RKO (cell line): ENCODE results near the gene BMX.

ENCODE experiments used
- DNase-seq: peaks from one replicate; pipeline ENCODE4 v3.0.0-alpha.2; 2016; ENCODE audit warnings: low spot score

Gene BMX

GRCh38 chrX:15570145-15570544, 69.5 kb downstream of the BMX start:
- DNase-seq: no peak

GRCh38 chrX:15574017-15574416, 73.4 kb downstream of the BMX start:
- no peak for DNase-seq

GRCh38 chrX:15576019-15576418, 75.4 kb downstream of the BMX start:
- DNase-seq: no peak

GRCh38 chrX:15579778-15580747, 79.5 kb downstream of the BMX start:
- no peak for DNase-seq

- DNase-seq: peak; percentile 5
Observed at GRCh38 chrX:15594371-15594770, 93.8 kb downstream of the BMX start.

- no peak for DNase-seq
Observed at GRCh38 chrX:15598026-15598425, 97.4 kb downstream of the BMX start.

GRCh38 chrX:15599461-15599860, 98.9 kb downstream of the BMX start:
- DNase-seq: no peak

GRCh38 chrX:15600049-15600448, 99.4 kb downstream of the BMX start:
- DNase-seq: no peak

GRCh38 chrX:15600745-15601144, 100.1 kb downstream of the BMX start, which contains the start of gene ACE2:
Gene ACE2 (minus strand): TSS chrX:15600960. CDS start chrX:15600911, 49 bp downstream.
- DNase-seq: no peak

- DNase-seq: no peak
Observed at GRCh38 chrX:15601932-15602331, 101.3 kb downstream of the BMX start.

- DNase-seq: no peak
Observed at GRCh38 chrX:15602761-15603160, 102.2 kb downstream of the BMX start.

- no peak for DNase-seq
Observed at GRCh38 chrX:15605226-15605625, 104.6 kb downstream of the BMX start.
